Measurements from ENCODE around the gene IL1RAPL1.
A peak's percentile ranks its signal among the peaks of the same experiment; 100 is the strongest.

The IL1RAPL1 gene

DNA sequence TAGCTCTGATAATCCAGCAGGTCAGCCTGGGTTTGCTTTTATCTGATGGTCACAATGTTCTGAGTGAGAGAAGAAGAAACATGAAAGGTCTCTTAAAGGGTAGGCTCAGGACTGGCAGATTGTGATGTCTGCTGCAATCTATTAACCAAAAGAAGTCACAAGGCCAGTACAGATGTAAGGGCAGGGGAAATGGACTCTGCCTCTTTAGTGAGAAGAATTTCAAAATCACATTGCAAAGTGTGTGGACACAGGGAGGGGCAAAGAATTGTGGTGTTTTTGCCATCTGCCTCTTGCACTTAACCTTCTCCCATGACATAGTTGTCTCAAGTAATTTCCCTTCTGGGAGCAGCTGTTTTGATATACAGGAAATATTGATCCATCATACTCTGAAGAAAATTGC lies 40.9 kb downstream of the IL1RAPL1 start:
- DNase-seq: no peak

DNA sequence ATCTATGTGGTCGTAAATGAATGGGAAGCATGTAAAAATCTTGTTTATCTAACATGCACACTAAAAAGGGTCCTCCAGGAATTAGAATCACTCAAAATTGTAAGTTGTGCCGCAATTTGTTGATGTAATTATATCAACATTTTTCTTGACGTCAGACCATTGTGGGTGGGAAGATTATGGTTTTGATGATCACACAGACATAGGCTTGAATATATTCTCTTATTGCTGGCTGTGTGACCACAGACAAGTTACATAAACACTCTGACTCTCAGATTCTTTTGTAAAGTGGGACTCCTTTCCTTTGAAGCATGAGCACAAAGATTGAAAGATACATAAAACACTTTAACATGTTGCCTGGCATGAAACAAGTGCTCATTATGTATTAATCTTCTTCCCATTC lies 51.5 kb downstream of the IL1RAPL1 start:
- DNase-seq: no peak

DNA sequence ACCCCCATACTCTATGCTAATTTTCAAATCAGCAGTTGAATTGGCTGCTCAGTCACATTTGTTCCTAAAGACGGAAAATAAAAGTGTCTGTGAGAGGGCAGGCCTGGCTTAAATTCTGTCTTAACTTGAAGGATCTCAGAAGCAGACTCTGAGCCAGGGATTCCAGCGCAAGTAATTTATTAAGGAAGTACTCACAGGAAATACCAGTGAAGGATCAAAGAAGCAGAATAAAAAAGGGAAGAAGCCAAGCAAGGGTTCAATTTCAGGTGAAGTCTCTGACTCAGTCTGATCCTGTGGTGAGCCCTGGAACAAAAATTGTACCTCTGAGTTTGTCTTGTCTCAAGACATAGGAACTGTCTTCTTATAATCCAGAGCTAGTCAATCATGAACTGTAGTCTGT lies 52.2 kb downstream of the IL1RAPL1 start:
- DNase-seq: no peak

DNA sequence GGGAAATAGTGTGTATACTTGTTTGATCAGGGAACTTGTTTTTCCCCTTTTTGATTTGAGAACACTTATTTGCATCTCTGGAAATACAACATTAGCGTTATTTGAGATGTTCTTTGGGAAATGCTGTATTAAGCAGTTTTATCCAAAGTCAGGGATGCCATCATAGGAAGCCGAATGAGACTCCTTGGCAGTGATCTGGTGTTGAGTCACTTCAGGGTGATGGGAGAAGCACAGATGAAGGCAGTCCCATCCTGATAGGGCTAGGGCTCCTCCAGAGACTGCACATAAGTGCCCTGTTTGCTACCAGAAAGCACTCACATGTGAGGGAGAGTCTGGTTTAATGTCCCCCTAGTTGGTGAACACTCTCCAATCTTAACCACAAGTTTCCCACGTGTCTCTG lies 62.3 kb downstream of the IL1RAPL1 start:
- no peak for DNase-seq

DNA sequence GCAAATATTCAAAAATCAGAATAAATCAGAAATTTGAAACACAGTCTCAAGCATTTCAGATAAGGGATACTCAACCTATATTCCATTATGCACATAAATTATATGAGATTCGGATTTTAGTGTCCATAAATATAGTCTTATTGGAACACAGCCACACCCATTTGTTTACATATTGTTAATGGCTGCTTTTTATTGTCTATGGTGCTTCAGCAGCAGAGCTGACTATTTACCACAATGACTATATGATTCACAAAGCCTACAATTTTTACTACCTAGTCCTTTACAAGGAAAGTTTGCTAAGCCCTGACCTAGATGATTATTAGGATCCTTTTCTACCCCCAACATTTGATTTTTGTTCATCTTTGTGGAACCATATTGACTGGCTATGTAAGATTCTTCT lies 63.9 kb downstream of the IL1RAPL1 start:
- no peak for DNase-seq

GRCh38 chrX:28659269-28659668 lies 72.0 kb downstream of the IL1RAPL1 start:
- no peak for DNase-seq

DNA sequence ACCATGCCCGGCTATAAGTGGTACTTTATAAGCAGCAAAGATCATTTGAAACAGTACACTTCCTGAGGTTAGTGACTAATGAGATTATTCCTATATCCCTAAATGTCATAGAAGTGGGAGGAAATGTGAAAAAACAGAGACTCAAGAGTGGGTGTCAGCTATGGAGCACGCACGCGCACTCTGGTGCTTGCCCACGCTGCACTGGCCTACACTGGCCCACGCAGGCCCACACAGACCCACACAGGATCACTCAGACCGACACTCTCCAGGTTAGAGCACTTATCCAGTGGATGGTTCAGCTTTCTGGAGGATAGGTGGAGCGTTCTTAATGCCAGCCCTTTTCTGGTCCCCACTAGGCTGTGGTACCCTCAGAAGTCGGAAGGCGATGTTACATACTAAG lies 78.5 kb downstream of the IL1RAPL1 start:
- DNase-seq: no peak

DNA sequence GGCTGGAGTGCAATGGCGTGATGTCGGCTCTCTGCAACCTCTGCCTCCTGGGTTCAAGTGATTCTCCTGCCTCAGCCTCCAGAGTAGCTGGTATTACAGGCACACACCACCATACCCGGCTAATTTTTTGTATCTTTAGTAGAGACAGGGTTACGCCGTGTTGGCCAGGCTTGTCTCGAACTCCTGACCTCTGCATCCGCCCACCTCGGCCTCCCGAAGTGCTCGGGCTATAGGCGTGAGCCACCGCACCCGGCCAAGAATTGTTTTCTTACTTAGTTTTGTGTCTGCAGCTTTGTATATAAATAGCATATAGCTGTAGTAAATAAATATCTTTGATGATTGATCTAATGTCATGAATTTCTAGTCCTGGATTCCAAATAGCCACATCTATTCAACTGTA lies 81.1 kb downstream of the IL1RAPL1 start:
- DNase-seq: no peak

GRCh38 chrX:28668957-28669356 lies 81.7 kb downstream of the IL1RAPL1 start:
- DNase-seq: no peak

DNA sequence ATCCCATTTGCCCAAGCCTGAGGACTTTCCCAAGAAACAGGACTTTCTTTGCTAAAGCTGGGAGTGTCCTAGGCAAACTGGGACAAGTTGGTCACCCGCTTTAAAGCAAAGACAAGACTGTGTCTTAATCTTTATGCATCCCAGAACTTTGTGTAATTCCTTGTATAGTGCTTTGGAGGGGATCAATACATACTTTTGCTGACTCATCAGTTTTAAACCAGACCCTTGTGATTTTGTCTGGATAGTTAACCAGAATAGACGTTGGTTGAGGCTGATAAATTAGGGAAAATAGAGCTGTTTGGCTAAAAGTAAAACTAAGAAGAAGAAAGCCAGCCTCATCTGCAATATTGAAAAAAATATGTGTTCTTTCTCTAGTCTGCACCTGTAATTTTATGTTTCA lies 82.8 kb downstream of the IL1RAPL1 start:
- no peak for DNase-seq

DNA sequence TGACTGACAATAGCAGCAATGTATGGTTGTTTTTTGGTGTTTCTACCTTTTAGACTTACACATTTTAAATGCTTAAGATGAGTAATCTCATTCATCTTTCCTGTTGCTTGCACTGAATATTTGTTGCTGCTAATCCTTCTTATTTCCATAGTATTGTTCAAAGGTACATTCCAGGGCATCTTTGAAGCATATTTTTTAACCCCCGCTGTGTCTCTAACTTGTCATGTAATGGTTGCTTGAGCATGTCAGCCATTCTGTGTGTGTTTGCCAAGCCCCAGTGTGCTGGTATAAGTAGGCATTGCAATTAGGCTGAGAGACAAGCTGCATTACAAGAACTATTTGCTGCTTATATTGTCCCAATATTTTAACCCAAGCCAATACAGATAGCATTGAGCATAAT lies 87.9 kb downstream of the IL1RAPL1 start:
- DNase-seq: no peak

GRCh38 chrX:28693101-28693500 lies 105.9 kb downstream of the IL1RAPL1 start:
- DNase-seq: no peak

GRCh38 chrX:28697732-28698131 lies 110.5 kb downstream of the IL1RAPL1 start:
- no peak for DNase-seq

DNA sequence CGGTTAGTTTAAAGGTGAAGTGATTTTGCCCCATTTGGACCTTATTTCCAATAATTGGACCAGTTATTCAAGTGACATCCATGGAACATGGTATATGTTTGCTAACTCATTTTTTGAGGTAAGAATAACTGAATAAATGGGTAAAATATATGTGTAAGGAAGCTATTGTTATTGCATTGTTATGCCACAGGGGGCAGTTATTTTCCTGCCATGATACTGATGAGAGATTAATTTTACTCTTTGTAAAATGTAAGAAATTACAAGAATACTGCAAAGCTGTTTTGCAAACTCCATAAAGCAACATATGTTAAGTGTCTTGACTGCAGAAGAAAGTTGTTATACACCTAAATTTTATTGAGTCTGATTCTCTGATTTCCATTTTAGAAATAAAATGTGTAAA lies 114.0 kb downstream of the IL1RAPL1 start:
- DNase-seq: no peak

GRCh38 chrX:28706964-28707363 lies 119.7 kb downstream of the IL1RAPL1 start:
- no peak for DNase-seq

- DNase-seq: no peak
These were observed 122.2 kb downstream of the IL1RAPL1 start for GRCh38 chrX:28709421-28709820.

DNA sequence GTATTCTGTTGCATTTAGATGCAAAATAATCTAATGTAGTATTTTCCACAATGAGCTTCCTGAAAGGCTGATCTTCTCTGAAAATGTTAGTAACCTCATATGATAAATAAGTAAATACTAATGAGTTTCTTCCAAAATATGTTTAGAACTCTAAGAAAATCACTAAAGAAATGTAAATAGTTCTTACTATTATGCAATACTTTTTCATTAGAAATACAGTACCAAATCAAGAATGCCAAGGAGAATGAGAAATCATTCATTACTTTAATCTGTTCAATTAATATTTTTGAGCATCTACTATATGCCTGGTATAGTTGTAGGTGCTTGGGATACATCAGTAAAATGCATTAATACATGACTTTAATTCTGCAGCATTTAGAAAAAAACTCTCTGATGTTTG lies 130.6 kb downstream of the IL1RAPL1 start:
- no peak for DNase-seq

DNA sequence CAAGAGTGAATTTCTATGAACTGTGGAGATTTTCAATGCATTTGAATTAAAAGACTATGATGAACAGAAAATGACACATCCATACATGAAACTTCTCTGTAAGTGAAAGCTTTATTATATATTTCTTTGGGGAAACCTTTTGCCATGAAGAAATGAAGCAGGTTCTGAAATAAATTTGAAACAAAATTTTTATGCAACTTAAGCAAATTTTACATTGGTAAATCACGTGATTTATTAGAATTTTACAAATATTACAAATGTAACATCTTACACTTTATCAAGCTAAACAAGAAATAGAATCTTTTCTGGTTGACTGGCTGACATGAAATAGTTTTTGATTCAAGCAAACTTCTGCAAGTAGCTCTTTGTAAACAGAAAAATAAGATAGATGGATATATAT lies 131.2 kb downstream of the IL1RAPL1 start:
- no peak for DNase-seq

GRCh38 chrX:28719620-28720019 lies 132.4 kb downstream of the IL1RAPL1 start:
- DNase-seq: no peak

DNA sequence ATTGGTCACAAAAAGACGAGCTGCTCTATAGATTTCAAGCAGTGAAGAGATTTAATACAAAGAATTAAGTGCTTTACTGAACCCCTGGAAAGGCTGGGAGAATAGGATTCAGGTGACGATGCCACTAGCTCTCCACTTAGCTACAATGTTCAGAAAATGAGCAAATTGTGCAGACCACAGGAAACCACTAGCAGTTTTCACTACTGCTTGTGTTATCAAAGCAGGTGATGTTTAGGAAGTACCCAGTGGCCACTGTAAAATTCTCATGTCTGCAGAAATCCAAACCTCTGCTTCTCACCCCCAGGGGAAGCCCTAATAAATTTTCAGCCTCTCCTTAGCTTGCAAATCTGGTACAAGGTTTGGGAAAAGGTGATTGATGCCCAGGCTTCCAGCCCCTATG lies 165.1 kb downstream of the IL1RAPL1 start:
- no peak for DNase-seq

- DNase-seq: no peak
These were observed 168.9 kb downstream of the IL1RAPL1 start for GRCh38 chrX:28756175-28756574.

- DNase-seq: no peak
These were observed 169.4 kb downstream of the IL1RAPL1 start for GRCh38 chrX:28756647-28757046.

GRCh38 chrX:28757290-28757689 lies 170.0 kb downstream of the IL1RAPL1 start:
- DNase-seq: no peak

DNA sequence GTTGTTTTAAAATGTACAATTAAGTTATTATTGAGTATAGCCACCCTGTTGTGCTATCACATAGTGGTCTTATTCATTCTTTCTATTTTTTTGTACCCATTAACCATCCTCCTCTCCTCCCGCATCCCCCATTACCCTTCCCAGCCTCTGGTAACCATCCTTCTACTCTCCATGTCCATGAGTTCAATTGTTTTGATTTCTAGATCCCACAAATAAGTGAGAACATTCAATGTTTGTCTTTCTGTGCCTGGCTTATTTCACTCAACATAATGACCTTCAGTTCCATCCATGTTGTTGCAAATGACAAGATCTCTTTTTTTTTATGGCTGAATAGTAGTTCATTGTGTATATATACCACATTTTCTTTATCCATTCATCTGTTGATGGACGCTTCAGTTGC lies 179.3 kb downstream of the IL1RAPL1 start:
- peak; percentile 38 for DNase-seq

GRCh38 chrX:28773807-28774206 lies 186.6 kb downstream of the IL1RAPL1 start:
- no peak for DNase-seq

DNA sequence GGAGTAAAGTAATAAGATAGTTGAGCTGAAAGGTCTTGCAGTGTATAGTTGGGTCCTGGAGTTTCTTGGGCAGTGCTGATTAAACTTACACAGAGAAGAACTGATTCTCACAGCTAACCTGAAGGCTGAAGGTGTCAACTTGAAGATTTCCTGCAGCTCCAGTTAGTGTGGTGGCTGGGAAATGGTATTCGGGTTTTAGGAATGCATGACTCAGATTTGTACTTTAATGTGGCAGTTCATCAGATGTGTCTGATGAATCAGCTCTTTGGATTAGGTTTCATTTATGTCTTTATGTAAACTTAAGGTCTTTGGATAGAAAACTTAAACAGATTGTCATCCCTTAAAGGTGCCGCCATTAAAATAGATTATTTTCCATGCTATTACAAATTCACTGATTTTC lies 200.0 kb downstream of the IL1RAPL1 start:
- DNase-seq: no peak
